RWPE2 (cell line): ENCODE data around the gene COL8A1.
A peak's percentile ranks its signal among the peaks of the same experiment; 100 is the strongest.
"Not testable (repeated sequence)": the region's sequence is repeated elsewhere in the genome, so short reads cannot be mapped to it uniquely, and the experiment has no call there.

Source experiments
- ATAC-seq: fragments of 200-7000 bp; cut with Tn5 transposase; 3 replicates; pipeline ENCODE4 v1.9.1; 2021; ENCODE audit warnings: low read depth
- DNase-seq: peaks from one replicate; pipeline ENCODE4 v3.0.0-alpha.2; 2020; ENCODE audit warnings: low spot score
- H3K27ac ChIP-seq: fragments of 450-650 bp; 2 replicates; pipeline ENCODE4 v1.5.1; 2017; ENCODE audit warnings: mild to moderate bottlenecking; ENCODE audit not compliant: poor library complexity, severe bottlenecking
- H3K27me3 ChIP-seq: fragments of 250-450 bp; sonication (Bioruptor Pico); 2 replicates; pipeline ENCODE4 v1.5.1; 2021; ENCODE audit warnings: mild to moderate bottlenecking, moderate library complexity; ENCODE audit not compliant: insufficient read depth, poor library complexity, severe bottlenecking
- H3K36me3 ChIP-seq: fragments of 250-450 bp; sonication (Bioruptor Pico); 2 replicates; pipeline ENCODE4 v1.5.1; 2020; ENCODE audit warnings: low read depth, mild to moderate bottlenecking, moderate library complexity
- H3K4me1 ChIP-seq: fragments of 250-450 bp; sonication (Bioruptor Pico); 2 replicates; pipeline ENCODE4 v1.5.1; 2021; ENCODE audit warnings: mild to moderate bottlenecking, moderate library complexity; ENCODE audit not compliant: insufficient read depth, poor library complexity, severe bottlenecking
- H3K4me3 ChIP-seq: fragments of 250-450 bp; sonication (Bioruptor Pico); 2 replicates; pipeline ENCODE4 v1.5.1; 2021; ENCODE audit warnings: mild to moderate bottlenecking, moderate library complexity; ENCODE audit not compliant: severe bottlenecking
- H3K9me3 ChIP-seq: fragments of 250-450 bp; sonication (Bioruptor Pico); 2 replicates; pipeline ENCODE4 v1.5.1; 2021; ENCODE audit warnings: mild to moderate bottlenecking, moderate library complexity; ENCODE audit not compliant: severe bottlenecking
- TF ChIP-seq, protein P1 (sequence below): fragments of 450-650 bp; IDR thresholded peaks from one replicate; pipeline ENCODE4 v1.5.1; 2017; ENCODE audit warnings: mild to moderate bottlenecking, moderate library complexity; ENCODE audit not compliant: poor library complexity, severe bottlenecking

COL8A1 gene

DNA sequence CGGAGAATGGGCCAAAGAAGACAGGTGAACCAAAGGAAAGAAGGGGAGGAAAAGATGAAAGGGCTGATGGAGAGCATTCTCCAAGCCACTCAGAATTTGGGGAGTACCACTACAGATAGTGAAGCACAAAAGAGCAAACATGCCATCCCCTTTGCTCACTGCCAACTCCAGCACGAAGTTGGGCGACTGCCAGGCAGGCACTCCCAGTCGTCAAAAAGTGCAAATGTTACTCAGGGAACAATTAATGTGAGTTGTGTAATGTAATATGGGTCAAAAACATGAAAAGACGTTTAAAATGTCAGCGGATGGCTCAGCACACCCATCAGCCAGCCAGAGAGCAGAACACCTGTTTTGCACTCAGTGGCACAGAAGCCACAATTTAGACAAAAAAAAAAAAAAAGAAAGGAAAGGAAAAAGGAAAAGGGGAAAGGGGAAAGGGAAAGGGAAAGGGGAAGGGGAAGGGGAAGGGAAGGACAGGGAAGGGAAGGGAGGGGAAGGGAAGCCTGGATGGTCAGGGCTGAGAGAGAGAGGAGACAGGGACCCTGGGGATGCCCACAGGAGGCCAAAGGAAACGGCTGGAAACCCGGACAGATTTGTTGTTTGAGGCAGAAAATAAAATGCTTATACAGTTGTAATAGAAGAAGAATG is 82.7 kb downstream of the COL8A1 start:
- peak overlapping the region; percentile 9 for H3K27ac ChIP-seq
- peak; percentile 79 for DNase-seq

DNA sequence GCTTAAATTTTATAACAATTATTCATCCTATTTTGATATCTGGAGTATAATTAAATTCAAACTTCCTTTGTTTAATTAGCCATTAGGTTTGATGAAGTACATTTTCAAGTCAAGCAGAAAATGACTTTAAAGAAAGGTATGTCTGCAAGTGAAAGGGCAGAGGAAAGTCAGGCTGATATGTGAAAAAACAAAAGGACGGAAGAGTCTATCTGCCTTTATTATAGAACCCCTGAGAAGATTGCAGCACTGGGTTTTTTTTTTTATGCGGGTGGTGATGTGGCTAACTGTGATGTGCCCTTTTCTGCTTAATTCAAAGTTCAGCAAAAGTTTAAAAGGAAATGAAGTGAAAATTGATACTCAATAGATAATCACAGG is 83.2 kb downstream of the COL8A1 start:
- Histone ChIP-seq H3K4me1 (peaks cover 19% of the 10 kb centered on the region), H3K27ac (peak overlapping the region; percentile 9), H3K27me3 (no peaks in the 10 kb centered on the region), H3K36me3 (peaks cover 3% of the 10 kb centered on the region; the same call in 1 of the 2 replicates), H3K4me3 (no peak overlapping the region), H3K9me3 (no peaks in the 10 kb centered on the region)
- TF ChIP-seq, protein P1, sequence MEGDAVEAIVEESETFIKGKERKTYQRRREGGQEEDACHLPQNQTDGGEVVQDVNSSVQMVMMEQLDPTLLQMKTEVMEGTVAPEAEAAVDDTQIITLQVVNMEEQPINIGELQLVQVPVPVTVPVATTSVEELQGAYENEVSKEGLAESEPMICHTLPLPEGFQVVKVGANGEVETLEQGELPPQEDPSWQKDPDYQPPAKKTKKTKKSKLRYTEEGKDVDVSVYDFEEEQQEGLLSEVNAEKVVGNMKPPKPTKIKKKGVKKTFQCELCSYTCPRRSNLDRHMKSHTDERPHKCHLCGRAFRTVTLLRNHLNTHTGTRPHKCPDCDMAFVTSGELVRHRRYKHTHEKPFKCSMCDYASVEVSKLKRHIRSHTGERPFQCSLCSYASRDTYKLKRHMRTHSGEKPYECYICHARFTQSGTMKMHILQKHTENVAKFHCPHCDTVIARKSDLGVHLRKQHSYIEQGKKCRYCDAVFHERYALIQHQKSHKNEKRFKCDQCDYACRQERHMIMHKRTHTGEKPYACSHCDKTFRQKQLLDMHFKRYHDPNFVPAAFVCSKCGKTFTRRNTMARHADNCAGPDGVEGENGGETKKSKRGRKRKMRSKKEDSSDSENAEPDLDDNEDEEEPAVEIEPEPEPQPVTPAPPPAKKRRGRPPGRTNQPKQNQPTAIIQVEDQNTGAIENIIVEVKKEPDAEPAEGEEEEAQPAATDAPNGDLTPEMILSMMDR, result no peak
- DNase-seq, result no peak
- ATAC-seq, result no peak

More for the DNA sequence above, 82.7 kb downstream of the COL8A1 start:
- no peaks in the 10 kb centered on the region for H3K9me3 ChIP-seq
- H3K36me3 ChIP-seq, result peaks cover 3% of the 10 kb centered on the region; the same call in 1 of the 2 replicates
- no peaks in the 10 kb centered on the region for H3K27me3 ChIP-seq
- H3K4me1 ChIP-seq, result peaks cover 19% of the 10 kb centered on the region
- peak; percentile 71 for ATAC-seq
- no peak overlapping the region for H3K4me3 ChIP-seq
- TF ChIP-seq, protein P1, result no peak

DNA sequence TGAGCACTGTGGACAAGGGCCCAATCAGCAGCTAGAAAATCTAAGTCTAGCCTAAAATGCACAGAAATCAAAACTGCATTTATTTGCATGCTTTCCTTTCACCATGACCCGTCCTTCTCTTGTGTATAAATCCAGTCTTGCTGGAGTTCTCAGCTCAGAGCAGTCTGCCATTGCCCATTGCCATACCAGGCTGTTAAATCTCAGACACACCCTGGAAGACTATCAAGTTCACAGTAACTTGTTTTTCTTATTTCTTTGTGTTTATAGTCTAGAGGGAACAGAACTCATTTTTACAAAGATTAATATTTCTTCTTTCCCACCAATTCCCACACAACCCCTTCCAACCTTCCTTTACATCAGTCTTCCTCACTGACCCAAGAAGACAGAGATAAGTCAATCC is 85.9 kb downstream of the COL8A1 start:
- peaks cover 19% of the 10 kb centered on the region for H3K4me1 ChIP-seq
- peaks cover 11% of the 10 kb centered on the region for H3K36me3 ChIP-seq
- H3K27me3 ChIP-seq, result no peaks in the 10 kb centered on the region
- H3K9me3 ChIP-seq, result no peaks in the 10 kb centered on the region
- no peak overlapping the region for H3K4me3 ChIP-seq
- TF ChIP-seq, protein P1, result no peak
- no peak overlapping the region for H3K27ac ChIP-seq
- DNase-seq (no peak), ATAC-seq (no peak)

DNA sequence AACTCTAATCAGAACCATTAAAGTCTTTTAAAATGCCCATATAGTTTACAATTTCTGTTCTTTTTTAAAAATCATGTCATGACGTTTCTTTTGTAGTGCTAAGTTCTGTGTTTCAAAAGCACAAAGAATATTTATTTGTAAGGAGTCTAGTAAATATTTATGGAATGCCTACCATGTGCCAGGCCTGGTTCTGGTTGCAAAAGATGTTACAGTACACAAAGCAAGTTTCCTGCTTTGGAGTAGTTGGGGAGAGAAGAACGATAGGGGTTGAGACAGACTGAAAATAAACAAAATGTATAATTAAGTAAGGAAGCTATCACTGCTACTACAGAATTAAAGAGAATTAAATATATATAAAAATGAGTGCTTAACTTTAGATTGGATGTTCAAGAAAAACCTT is 92.5 kb downstream of the COL8A1 start:
- Histone ChIP-seq H3K4me3 (no peak overlapping the region), H3K4me1 (no peaks in the 10 kb centered on the region), H3K27ac (no peak overlapping the region), H3K27me3 (no peaks in the 10 kb centered on the region), H3K36me3 (peaks cover 19% of the 10 kb centered on the region), H3K9me3 (no peaks in the 10 kb centered on the region)
- DNase-seq (no peak), ATAC-seq (no peak)
- TF ChIP-seq, protein P1, result no peak

DNA sequence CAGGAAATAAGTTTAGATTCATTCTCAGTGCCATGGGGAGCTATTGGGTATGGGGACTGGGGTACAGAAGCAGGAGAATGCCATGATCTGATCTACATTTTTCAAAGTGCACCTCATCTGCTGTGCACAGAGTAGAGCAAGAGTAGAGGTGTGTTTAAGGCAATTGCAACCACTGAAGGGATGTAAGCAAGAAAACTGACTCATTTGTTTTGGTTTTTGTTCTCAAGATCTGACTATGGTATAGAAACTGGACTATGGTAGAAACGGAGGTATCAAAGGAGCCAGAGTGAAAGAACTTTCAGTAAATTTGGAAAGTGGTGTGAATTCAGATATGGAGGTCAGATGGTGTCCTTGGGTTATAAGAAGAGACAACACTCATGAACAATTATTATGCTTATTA is 93.1 kb downstream of the COL8A1 start:
- Histone ChIP-seq H3K4me1 (no peaks in the 10 kb centered on the region), H3K9me3 (no peaks in the 10 kb centered on the region), H3K36me3 (peaks cover 19% of the 10 kb centered on the region), H3K27me3 (no peaks in the 10 kb centered on the region), H3K27ac (no peak overlapping the region), H3K4me3 (no peak overlapping the region)
- TF ChIP-seq, protein P1, result no peak
- no peak for DNase-seq
- ATAC-seq, result no peak

DNA sequence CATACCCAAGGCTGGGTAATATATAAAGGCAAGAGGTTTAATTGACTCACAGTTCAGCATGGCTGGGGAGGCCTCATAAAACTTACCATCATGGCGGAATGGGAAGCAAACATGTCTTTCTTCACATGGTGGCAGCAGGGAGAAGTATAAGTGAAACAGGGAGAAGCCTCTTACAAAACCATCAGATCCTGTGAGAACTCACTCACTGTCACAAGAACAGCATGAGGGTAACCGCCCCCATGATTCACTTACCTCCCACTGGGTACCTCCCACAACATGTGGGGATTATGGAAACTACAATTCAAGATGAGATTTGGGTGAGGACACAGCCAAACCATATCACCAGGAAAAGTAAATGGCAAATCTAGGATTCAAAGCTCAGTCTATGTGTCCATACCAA is 102.0 kb downstream of the COL8A1 start:
- not testable (repeated sequence) for H3K27me3 ChIP-seq, H3K4me1 ChIP-seq, H3K27ac ChIP-seq, H3K9me3 ChIP-seq, DNase-seq, H3K4me3 ChIP-seq, ATAC-seq
- peaks cover 26% of the 10 kb centered on the region for H3K36me3 ChIP-seq
